ENCODE results near the gene ANO2.

ANO2 gene

GRCh38 chr12:5948696-5949095, 3.6 kb upstream of the ANO2 start:
- TF ChIP-seq GATA2 (IDR thresholded peaks at IDR 0.05; ENCODE audit: low read depth, low read length) (no peak), GATA3 (IDR thresholded peaks at IDR 0.05; ENCODE audit: low read depth, low read length) (no peak)

GRCh38 chr12:5947006-5947405, 1.9 kb upstream of the ANO2 start:
- TF ChIP-seq GATA3 (IDR thresholded peaks at IDR 0.05; ENCODE audit: low read depth, low read length) (no peak), GATA2 (IDR thresholded peaks at IDR 0.05; ENCODE audit: low read depth, low read length) (no peak)

GRCh38 chr12:5946388-5946787, 1.3 kb upstream of the ANO2 start:
- TF ChIP-seq GATA2 (IDR thresholded peaks at IDR 0.05; ENCODE audit: low read depth, low read length) (no peak), GATA3 (IDR thresholded peaks at IDR 0.05; ENCODE audit: low read depth, low read length) (no peak)

GRCh38 chr12:5944688-5945070, 380 bp downstream of the ANO2 start:
- TF ChIP-seq GATA3 (IDR thresholded peaks at IDR 0.05; ENCODE audit: low read depth, low read length) (no peak), GATA2 (IDR thresholded peaks at IDR 0.05; ENCODE audit: low read depth, low read length) (no peak)

- TF ChIP-seq GATA2 (IDR thresholded peaks at IDR 0.05; ENCODE audit: low read depth, low read length) = no peak
- no peak for TF ChIP-seq GATA3 (IDR thresholded peaks at IDR 0.05; ENCODE audit: low read depth, low read length)
These were observed 1.0 kb downstream of the ANO2 start for GRCh38 chr12:5944053-5944452.

GRCh38 chr12:5941907-5942306, 3.2 kb downstream of the ANO2 start:
- no peak for TF ChIP-seq GATA3 (IDR thresholded peaks at IDR 0.05; ENCODE audit: low read depth, low read length)
- TF ChIP-seq GATA2 (IDR thresholded peaks at IDR 0.05; ENCODE audit: low read depth, low read length) = no peak

GRCh38 chr12:5927732-5928516, 17.1 kb downstream of the ANO2 start:
- TF ChIP-seq GATA2 (IDR thresholded peaks at IDR 0.05; ENCODE audit: low read depth, low read length) (no peak), GATA3 (IDR thresholded peaks at IDR 0.05; ENCODE audit: low read depth, low read length) (no peak)

- TF ChIP-seq GATA3 (IDR thresholded peaks at IDR 0.05; ENCODE audit: low read depth, low read length) = no peak
- no peak for TF ChIP-seq GATA2 (IDR thresholded peaks at IDR 0.05; ENCODE audit: low read depth, low read length)
These were observed 19.4 kb downstream of the ANO2 start for GRCh38 chr12:5925646-5926045.

- TF ChIP-seq GATA3 (IDR thresholded peaks at IDR 0.05; ENCODE audit: low read depth, low read length) = no peak
- TF ChIP-seq GATA2 (IDR thresholded peaks at IDR 0.05; ENCODE audit: low read depth, low read length) = no peak
These were observed 20.7 kb downstream of the ANO2 start for GRCh38 chr12:5924342-5924741.

- no peak for TF ChIP-seq GATA2 (IDR thresholded peaks at IDR 0.05; ENCODE audit: low read depth, low read length)
These were observed 21.3 kb downstream of the ANO2 start for GRCh38 chr12:5923751-5924150.

- TF ChIP-seq GATA3 (IDR thresholded peaks at IDR 0.05; ENCODE audit: low read depth, low read length) (no peak), GATA2 (IDR thresholded peaks at IDR 0.05; ENCODE audit: low read depth, low read length) (no peak)
These were observed 21.9 kb downstream of the ANO2 start for GRCh38 chr12:5923043-5923605.

- TF ChIP-seq GATA3 (IDR thresholded peaks at IDR 0.05; ENCODE audit: low read depth, low read length) (no peak), GATA2 (IDR thresholded peaks at IDR 0.05; ENCODE audit: low read depth, low read length) (no peak)
These were observed 22.8 kb downstream of the ANO2 start for GRCh38 chr12:5921966-5922899.

GRCh38 chr12:5921027-5921909, 23.8 kb downstream of the ANO2 start:
- TF ChIP-seq GATA2 (IDR thresholded peaks at IDR 0.05; ENCODE audit: low read depth, low read length) (no peak), GATA3 (IDR thresholded peaks at IDR 0.05; ENCODE audit: low read depth, low read length) (no peak)
